Activated CD8-positive, alpha-beta T cell treated with anti-CD3 and anti-CD28 coated beads for 36 hours (primary cell): ENCODE data around the gene SLC24A3. TPM values are rescaled to one million over a fixed set of nuclear protein-coding genes. Genes with fewer than 3 reads are reported as not detected.

Source experiments
- ATAC-seq: fragments of 200-7000 bp; cut with Tn5 transposase; one replicate; pipeline ENCODE4 v1.10.0; 2021; ENCODE audit warnings: mild to moderate bottlenecking, moderate library complexity
- CTCF ChIA-PET: fragments of 350-600 bp; sonication (Branson Sonifier 250); formaldehyde crosslinking; loops from one replicate; lab custom pipeline; 2021; ENCODE audit warnings: antibody characterized with exemption; lab: Charles Lee
- POLR2A ChIA-PET: fragments of 350-600 bp; sonication (Branson Sonifier 250); formaldehyde crosslinking; loops from one replicate; lab custom pipeline; 2021; ENCODE audit warnings: antibody characterized with exemption; lab: Charles Lee
- DNase-seq: peaks from one replicate; pipeline ENCODE4 v3.0.0-alpha.2; 2020
- H3K27ac Mint-ChIP-seq: one replicate; pipeline ENCODE4 v1.8.0; 2021; ENCODE audit warnings: mild to moderate bottlenecking, mixed read lengths
- H3K27me3 Mint-ChIP-seq: one replicate; pipeline ENCODE4 v1.8.0; 2021; ENCODE audit warnings: mixed read lengths
- H3K36me3 Mint-ChIP-seq: one replicate; pipeline ENCODE4 v1.8.0; 2021; ENCODE audit warnings: low read depth, mixed read lengths
- H3K4me1 Mint-ChIP-seq: one replicate; pipeline ENCODE4 v1.8.0; 2021; ENCODE audit warnings: low read depth, mixed read lengths
- H3K4me3 Mint-ChIP-seq: one replicate; pipeline ENCODE4 v1.8.0; 2021; ENCODE audit warnings: mild to moderate bottlenecking, moderate library complexity, mixed read lengths
- H3K9me3 Mint-ChIP-seq: one replicate; pipeline ENCODE4 v1.8.0; 2021; ENCODE audit warnings: mixed read lengths
- CTCF ChIP-seq: fragments of 200-600 bp; IDR thresholded peaks from one replicate; pipeline ENCODE4 v1.8.0; 2022; ENCODE audit warnings: antibody characterized with exemption, mild to moderate bottlenecking
- intact Hi-C: fragments of 100-400 bp; cut with micrococcal nuclease; formaldehyde crosslinking; loops from one replicate; pipeline ENCODE4 v1.10.0; 2022
- total RNA-seq, 2 experiments: library from RNA; stranded (reverse); gene quantifications; one replicate each; pipeline ENCODE4 v1.2.3, GENCODE V29; 2021

Gene SLC24A3
- total RNA-seq, 2 experiments from 2014 or later: not detected

- H3K9me3 Mint-ChIP-seq: no peaks in the 10 kb centered on the region
- intact Hi-C loops: no loop called here
- no peak for ATAC-seq
- ChIA-PET CTCF (no interaction called here), POLR2A (no interaction called here)
- no peak for DNase-seq
- H3K4me3 Mint-ChIP-seq: no peak overlapping the region
- no peak overlapping the region for H3K27ac Mint-ChIP-seq
- no peaks in the 10 kb centered on the region for H3K36me3 Mint-ChIP-seq
- no peak for TF ChIP-seq CTCF
- peaks cover 2% of the 10 kb centered on the region for H3K4me1 Mint-ChIP-seq
- H3K27me3 Mint-ChIP-seq: peaks cover 9% of the 10 kb centered on the region
Measured at GRCh38 chr20:19738951-19739350, 526.5 kb downstream of the SLC24A3 start.

- no peak for TF ChIP-seq CTCF
- Mint-ChIP-seq H3K9me3 (no peaks in the 10 kb centered on the region), H3K27me3 (peaks cover 10% of the 10 kb centered on the region), H3K27ac (no peak overlapping the region), H3K4me1 (peaks cover 2% of the 10 kb centered on the region), H3K4me3 (no peak overlapping the region), H3K36me3 (no peaks in the 10 kb centered on the region)
- no peak for ATAC-seq
- intact Hi-C loops: no loop called here
- CTCF ChIA-PET: no interaction called here
- POLR2A ChIA-PET: no interaction called here
- no peak for DNase-seq
Measured at GRCh38 chr20:19739351-19739750, 526.9 kb downstream of the SLC24A3 start.

GRCh38 chr20:19740512-19740911, 528.1 kb downstream of the SLC24A3 start:
- no peak for DNase-seq
- Mint-ChIP-seq H3K9me3 (peaks cover 2% of the 10 kb centered on the region), H3K4me1 (no peaks in the 10 kb centered on the region), H3K27me3 (peaks cover 12% of the 10 kb centered on the region), H3K36me3 (no peaks in the 10 kb centered on the region), H3K4me3 (no peak overlapping the region), H3K27ac (no peak overlapping the region)
- intact Hi-C loops: no loop called here
- no peak for TF ChIP-seq CTCF
- POLR2A ChIA-PET: no interaction called here
- ATAC-seq: no peak
- CTCF ChIA-PET: no interaction called here

- Mint-ChIP-seq H3K36me3 (no peaks in the 10 kb centered on the region), H3K27ac (no peak overlapping the region)
- CTCF ChIA-PET: no interaction called here
Measured at GRCh38 chr20:19741924-19742323, 529.5 kb downstream of the SLC24A3 start.

GRCh38 chr20:19742974-19743639, 530.7 kb downstream of the SLC24A3 start:
- DNase-seq (no peak), ATAC-seq (no peak)
- Mint-ChIP-seq H3K9me3 (peaks cover 6% of the 10 kb centered on the region), H3K36me3 (no peaks in the 10 kb centered on the region), H3K4me3 (no peak overlapping the region), H3K27me3 (peaks cover 14% of the 10 kb centered on the region), H3K4me1 (no peaks in the 10 kb centered on the region), H3K27ac (no peak overlapping the region)
- TF ChIP-seq CTCF: no peak
- ChIA-PET CTCF (no interaction called here), POLR2A (no interaction called here)
- intact Hi-C loops: no loop called here

More at GRCh38 chr20:19741924-19742323, 529.5 kb downstream of the SLC24A3 start:
- ATAC-seq: no peak
- Mint-ChIP-seq H3K9me3 (peaks cover 6% of the 10 kb centered on the region), H3K4me1 (no peaks in the 10 kb centered on the region), H3K4me3 (no peak overlapping the region), H3K27me3 (peaks cover 12% of the 10 kb centered on the region)
- POLR2A ChIA-PET: no interaction called here
- intact Hi-C loops: no loop called here
- no peak for TF ChIP-seq CTCF
- DNase-seq: no peak
